ENCODE results near the gene SH3RF1. TPM values are rescaled to one million over a fixed set of nuclear protein-coding genes. Genes with fewer than 3 reads are reported as not detected.
A peak's percentile ranks its signal among the peaks of the same experiment; 100 is the strongest.

SH3RF1 gene
- total RNA-seq, 4 donors from 2014 or later, result 10.6 to 17.9 (median 13.3) TPM

DNA sequence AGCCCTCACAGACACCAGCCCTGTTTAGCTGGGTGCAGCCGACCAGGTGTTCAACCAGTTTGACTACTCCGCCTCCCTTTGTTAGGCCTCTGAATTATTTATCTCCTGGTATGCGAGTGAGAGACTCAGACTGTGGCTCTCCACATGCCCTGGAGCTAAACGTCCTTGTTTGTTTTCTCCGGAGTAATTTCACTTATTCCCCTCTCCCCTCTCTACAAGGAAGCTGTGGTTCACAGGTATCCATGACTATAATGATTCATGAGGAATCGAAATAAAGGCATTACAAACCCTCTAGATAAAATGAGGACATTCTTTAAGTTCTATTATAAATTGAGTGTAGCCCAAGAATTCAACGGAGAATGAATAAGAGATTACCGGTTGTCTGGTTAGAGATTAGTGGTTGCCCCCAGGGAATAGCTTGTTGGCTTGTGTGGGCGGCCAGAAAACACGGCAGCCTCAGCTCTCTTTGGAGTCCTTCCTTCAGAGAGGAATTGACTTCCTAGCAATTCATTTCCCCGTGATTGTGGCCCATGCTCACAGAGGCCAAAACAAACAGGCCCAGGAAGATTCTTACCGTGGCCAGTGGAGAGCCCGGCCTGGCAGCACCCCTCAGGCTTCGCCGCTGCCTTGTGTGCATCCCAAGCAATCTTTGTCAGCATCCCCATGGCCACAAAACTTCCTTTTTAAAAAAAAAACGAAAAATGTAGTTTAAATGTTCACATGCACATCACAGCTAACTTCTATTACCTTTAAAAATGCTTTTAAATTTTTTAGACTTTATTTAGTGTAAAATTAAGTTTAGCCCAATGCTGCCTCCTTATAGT, 200.5 kb downstream of the SH3RF1 start:
- H3K27me3 ChIP-seq, result no peaks in the 10 kb centered on the region
- TF ChIP-seq POLR2A (IDR thresholded peaks at IDR 0.05) (no peak), EP300 (IDR thresholded peaks at IDR 0.05) (no peak)
- DNase-seq (ENCODE audit: low spot score in 2 of 2), result no peak
- H3K9me3 ChIP-seq, result no peaks in the 10 kb centered on the region
- peaks cover 0 to 5% (median 0%) of the 10 kb centered on the region in 4 donors for H3K4me1 ChIP-seq
- H3K27ac ChIP-seq, result peak overlapping the region in 3 of 4 donors; percentile 12 to 52 (median 17)
- WGBS, 2 donors, result 41 to 45% methylated on average over 16 of the region's 16 CpGs
- no peaks in the 10 kb centered on the region for H3K36me3 ChIP-seq
- no peak overlapping the region for H3K4me3 ChIP-seq

DNA sequence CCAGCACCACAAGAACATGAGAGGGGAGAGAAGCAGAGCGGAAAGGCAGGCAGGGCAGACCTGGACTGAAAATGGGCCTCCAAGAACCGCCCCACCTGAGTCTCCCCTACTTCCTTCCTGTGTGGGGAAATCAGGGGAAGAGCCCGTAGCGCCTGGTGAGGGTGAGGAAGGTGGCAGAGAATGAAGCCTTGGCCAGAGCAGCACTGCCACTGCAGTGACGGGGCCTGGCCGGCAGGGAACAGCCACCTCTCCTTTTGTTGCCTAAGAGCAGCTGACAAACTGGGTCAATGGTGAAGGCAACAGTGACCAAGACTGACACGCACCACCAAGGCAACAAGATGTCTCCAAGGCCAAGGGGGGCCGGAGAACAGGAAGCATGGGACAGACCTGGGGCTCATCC, 202.3 kb downstream of the SH3RF1 start:
- no peaks in the 10 kb centered on the region for H3K36me3 ChIP-seq
- DNase-seq (ENCODE audit: low spot score in 2 of 2), result no peak
- no peak overlapping the region for H3K4me3 ChIP-seq
- TF ChIP-seq POLR2A (IDR thresholded peaks at IDR 0.05), result no peak
- TF ChIP-seq, protein P1, sequence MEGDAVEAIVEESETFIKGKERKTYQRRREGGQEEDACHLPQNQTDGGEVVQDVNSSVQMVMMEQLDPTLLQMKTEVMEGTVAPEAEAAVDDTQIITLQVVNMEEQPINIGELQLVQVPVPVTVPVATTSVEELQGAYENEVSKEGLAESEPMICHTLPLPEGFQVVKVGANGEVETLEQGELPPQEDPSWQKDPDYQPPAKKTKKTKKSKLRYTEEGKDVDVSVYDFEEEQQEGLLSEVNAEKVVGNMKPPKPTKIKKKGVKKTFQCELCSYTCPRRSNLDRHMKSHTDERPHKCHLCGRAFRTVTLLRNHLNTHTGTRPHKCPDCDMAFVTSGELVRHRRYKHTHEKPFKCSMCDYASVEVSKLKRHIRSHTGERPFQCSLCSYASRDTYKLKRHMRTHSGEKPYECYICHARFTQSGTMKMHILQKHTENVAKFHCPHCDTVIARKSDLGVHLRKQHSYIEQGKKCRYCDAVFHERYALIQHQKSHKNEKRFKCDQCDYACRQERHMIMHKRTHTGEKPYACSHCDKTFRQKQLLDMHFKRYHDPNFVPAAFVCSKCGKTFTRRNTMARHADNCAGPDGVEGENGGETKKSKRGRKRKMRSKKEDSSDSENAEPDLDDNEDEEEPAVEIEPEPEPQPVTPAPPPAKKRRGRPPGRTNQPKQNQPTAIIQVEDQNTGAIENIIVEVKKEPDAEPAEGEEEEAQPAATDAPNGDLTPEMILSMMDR (IDR thresholded peaks at IDR 0.05), result no peak
- no peak for TF ChIP-seq EP300 (IDR thresholded peaks at IDR 0.05)
- peaks cover 0 to 6% (median 0%) of the 10 kb centered on the region in 4 donors for H3K4me1 ChIP-seq
- H3K27ac ChIP-seq, result no peak overlapping the region
- no peaks in the 10 kb centered on the region for H3K9me3 ChIP-seq
- 89 to 91% methylated on average over 7 to 8 of the region's 8 CpGs for WGBS, 2 donors
- no peaks in the 10 kb centered on the region for H3K27me3 ChIP-seq

DNA sequence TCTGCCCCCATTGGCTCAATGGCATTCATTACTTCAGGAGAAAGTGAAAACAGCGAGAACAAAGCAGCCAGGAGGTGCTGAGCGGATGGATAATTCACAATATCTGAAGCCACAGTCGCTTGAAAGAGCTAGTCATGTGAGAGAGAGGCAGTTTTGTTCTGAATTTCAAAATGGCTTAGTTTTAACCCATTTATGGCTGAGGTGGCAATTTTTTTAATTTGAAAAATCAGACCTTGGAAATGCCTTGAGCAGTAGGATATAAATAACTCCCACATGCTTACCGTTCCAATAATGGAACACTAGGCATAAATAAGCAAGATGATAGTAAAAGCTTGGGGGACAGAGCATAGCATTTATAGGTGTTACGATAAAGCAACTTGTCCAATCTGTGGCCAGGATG, 203.8 kb downstream of the SH3RF1 start:
- Histone ChIP-seq H3K27me3 (no peaks in the 10 kb centered on the region), H3K4me3 (no peak overlapping the region), H3K27ac (no peak overlapping the region), H3K4me1 (peaks cover 0 to 21% (median 0%) of the 10 kb centered on the region in 4 donors), H3K9me3 (no peaks in the 10 kb centered on the region), H3K36me3 (no peaks in the 10 kb centered on the region)
- WGBS, 2 donors, result 89 to 90% methylated on average over 5 of the region's 5 CpGs
- DNase-seq (ENCODE audit: low spot score in 2 of 2), result no peak
- TF ChIP-seq, protein P1 (IDR thresholded peaks at IDR 0.05), result no peak

DNA sequence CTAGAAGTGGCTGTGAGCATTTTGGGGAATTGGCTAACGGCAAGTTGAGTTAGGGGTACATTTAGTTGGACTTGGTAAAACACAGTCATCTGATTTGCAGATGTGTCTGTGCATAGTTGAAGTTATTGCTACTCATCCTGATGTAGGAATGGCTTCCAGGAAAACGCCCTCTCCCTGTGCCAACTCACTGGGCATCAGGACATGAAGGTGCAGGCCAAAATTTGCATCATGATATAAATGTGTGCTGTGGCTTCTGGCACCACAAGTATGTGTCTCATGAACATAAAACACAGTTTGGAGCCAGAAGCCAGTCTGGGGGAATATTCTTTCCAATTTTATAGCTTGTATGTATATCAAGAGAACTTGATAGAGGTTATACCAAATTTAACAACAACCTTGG, 206.5 kb downstream of the SH3RF1 start:
- no peaks in the 10 kb centered on the region for H3K9me3 ChIP-seq
- peaks cover 0 to 37% (median 6%) of the 10 kb centered on the region in 4 donors for H3K4me1 ChIP-seq
- WGBS, 2 donors, result 89 to 97% methylated on average over 2 of the region's 2 CpGs
- no peaks in the 10 kb centered on the region for H3K27me3 ChIP-seq
- H3K27ac ChIP-seq, result no peak overlapping the region
- no peaks in the 10 kb centered on the region for H3K36me3 ChIP-seq
- DNase-seq (ENCODE audit: low spot score in 2 of 2), result no peak
- H3K4me3 ChIP-seq, result no peak overlapping the region
- TF ChIP-seq, protein P1 (IDR thresholded peaks at IDR 0.05), result no peak
- TF ChIP-seq POLR2A (IDR thresholded peaks at IDR 0.05) (no peak), EP300 (IDR thresholded peaks at IDR 0.05) (no peak)

DNA sequence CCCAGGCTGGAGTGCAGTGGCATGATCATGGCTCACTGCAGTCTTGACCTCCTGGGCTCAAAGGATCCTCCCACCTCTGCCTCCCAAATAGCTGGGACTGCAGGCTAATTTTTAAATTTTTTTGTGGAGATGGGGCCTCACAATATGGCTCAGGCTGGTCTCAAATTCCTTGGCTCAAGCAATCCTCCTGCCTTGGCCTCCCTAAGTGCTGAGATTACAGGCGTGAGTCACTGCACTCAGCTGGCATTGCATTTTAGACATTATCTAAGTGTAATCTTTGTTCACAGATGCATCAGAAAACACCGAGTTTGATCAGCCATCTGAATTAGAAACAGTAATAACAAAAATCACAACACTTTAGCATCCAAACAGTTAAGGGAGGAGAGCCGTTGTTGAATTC, 207.3 kb downstream of the SH3RF1 start:
- Histone ChIP-seq H3K4me3 (no peak overlapping the region), H3K27me3 (no peaks in the 10 kb centered on the region), H3K9me3 (no peaks in the 10 kb centered on the region), H3K36me3 (no peaks in the 10 kb centered on the region), H3K27ac (peak overlapping the region in 1 of 4 donors; percentile 61), H3K4me1 (peaks cover 0 to 39% (median 7%) of the 10 kb centered on the region in 4 donors)
- DNase-seq (ENCODE audit: low spot score in 2 of 2), result no peak
- WGBS, 2 donors, result 79 to 82% methylated on average over 3 of the region's 3 CpGs
- TF ChIP-seq EP300 (IDR thresholded peaks at IDR 0.05), result no peak
- no peak for TF ChIP-seq POLR2A (IDR thresholded peaks at IDR 0.05)
- TF ChIP-seq, protein P1 (IDR thresholded peaks at IDR 0.05), result no peak
